HEK293T (cell line): ENCODE measurements around the gene PUDP.

Source experiments
- CTCF ChIA-PET: fragments of 350-600 bp; formaldehyde crosslinking; extraction: SDS; loops from one replicate; lab custom pipeline; 2021; ENCODE audit warnings: antibody characterized with exemption, inconsistent platforms; lab: Yijun Ruan, JAX
- POLR2A ChIA-PET: fragments of 350-600 bp; formaldehyde crosslinking; extraction: SDS; loops from one replicate; lab custom pipeline; 2020; ENCODE audit warnings: antibody characterized with exemption, inconsistent platforms; lab: Yijun Ruan, JAX
- DNase-seq: peaks from one replicate; pipeline ENCODE4 v3.0.0; 2012; ENCODE audit warnings: mixed read lengths; ENCODE audit errors: extremely low spot score
- ARNT ChIP-seq: fragments of 450-650 bp; IDR thresholded peaks from 2 replicates; pipeline ENCODE4 v1.6.1; 2017; ENCODE audit warnings: mild to moderate bottlenecking
- BHLHE40 ChIP-seq: fragments of 450-650 bp; IDR thresholded peaks from 2 replicates; pipeline ENCODE4 v1.6.1; 2016; ENCODE audit warnings: mild to moderate bottlenecking, moderate library complexity, borderline replicate concordance
- CTBP1 ChIP-seq: fragments of 450-650 bp; IDR thresholded peaks from 2 replicates; pipeline ENCODE4 v1.6.1; 2016; ENCODE audit warnings: borderline replicate concordance
- ELF4 ChIP-seq: fragments of 450-650 bp; IDR thresholded peaks from 2 replicates; pipeline ENCODE4 v1.6.1; 2017; ENCODE audit warnings: antibody characterized with exemption
- FOXA1 ChIP-seq: fragments of 450-650 bp; IDR thresholded peaks from 2 replicates; pipeline ENCODE4 v1.6.1; 2016; ENCODE audit warnings: mild to moderate bottlenecking
- FOXK2 ChIP-seq: fragments of 450-650 bp; IDR thresholded peaks from 2 replicates; pipeline ENCODE4 v1.6.1; 2016; ENCODE audit warnings: mild to moderate bottlenecking
- FOXM1 ChIP-seq: fragments of 450-650 bp; IDR thresholded peaks from 2 replicates; pipeline ENCODE4 v1.6.1; 2017; ENCODE audit warnings: mild to moderate bottlenecking, borderline replicate concordance
- HDGF ChIP-seq: fragments of 450-650 bp; IDR thresholded peaks from 2 replicates; pipeline ENCODE4 v1.6.1; 2017; ENCODE audit warnings: antibody characterized with exemption, borderline replicate concordance
- L3MBTL2 ChIP-seq: fragments of 450-650 bp; conservative IDR thresholded peaks from 2 replicates; pipeline ENCODE4 v1.6.1; 2016; ENCODE audit warnings: mild to moderate bottlenecking
- LEF1 ChIP-seq: fragments of 450-650 bp; IDR thresholded peaks from 2 replicates; pipeline ENCODE4 v1.6.1; 2017; ENCODE audit warnings: mild to moderate bottlenecking, borderline replicate concordance
- NFRKB ChIP-seq: fragments of 450-650 bp; IDR thresholded peaks from 2 replicates; pipeline ENCODE4 v1.6.1; 2016; ENCODE audit warnings: mild to moderate bottlenecking, moderate library complexity
- PKNOX1 ChIP-seq: fragments of 450-650 bp; IDR thresholded peaks from 2 replicates; pipeline ENCODE4 v1.6.1; 2016
- SP1 ChIP-seq: fragments of 450-650 bp; IDR thresholded peaks from 2 replicates; pipeline ENCODE4 v1.6.1; 2017
- SUZ12 ChIP-seq: fragments of 450-650 bp; IDR thresholded peaks from 2 replicates; pipeline ENCODE4 v1.6.1; 2016; ENCODE audit warnings: mild to moderate bottlenecking
- TARDBP ChIP-seq: fragments of 450-650 bp; IDR thresholded peaks from 2 replicates; pipeline ENCODE4 v1.6.1; 2016
- ZNF384 ChIP-seq: fragments of 450-650 bp; IDR thresholded peaks from 2 replicates; pipeline ENCODE4 v1.6.1; 2016

Gene PUDP

GRCh38 chrX:7093305-7093704 is 54.6 kb downstream of the PUDP start:
- TF ChIP-seq LEF1 (no peak), ARNT (no peak), ELF4 (no peak), HDGF (no peak), L3MBTL2 (no peak), TARDBP (no peak), FOXA1 (no peak), PKNOX1 (no peak), SP1 (no peak), CTBP1 (no peak), NFRKB (no peak), FOXM1 (no peak)
- no peak for DNase-seq
- ChIA-PET CTCF (no interaction called here), POLR2A (no interaction called here)

GRCh38 chrX:7092543-7092942 is 55.4 kb downstream of the PUDP start:
- TF ChIP-seq FOXK2 (no peak), ELF4 (no peak), TARDBP (no peak), LEF1 (no peak), PKNOX1 (no peak), ZNF384 (no peak), HDGF (no peak), SP1 (no peak), L3MBTL2 (no peak), FOXM1 (no peak), ARNT (no peak)
- POLR2A ChIA-PET: no interaction called here
- CTCF ChIA-PET: no interaction called here
- DNase-seq: no peak

DNA sequence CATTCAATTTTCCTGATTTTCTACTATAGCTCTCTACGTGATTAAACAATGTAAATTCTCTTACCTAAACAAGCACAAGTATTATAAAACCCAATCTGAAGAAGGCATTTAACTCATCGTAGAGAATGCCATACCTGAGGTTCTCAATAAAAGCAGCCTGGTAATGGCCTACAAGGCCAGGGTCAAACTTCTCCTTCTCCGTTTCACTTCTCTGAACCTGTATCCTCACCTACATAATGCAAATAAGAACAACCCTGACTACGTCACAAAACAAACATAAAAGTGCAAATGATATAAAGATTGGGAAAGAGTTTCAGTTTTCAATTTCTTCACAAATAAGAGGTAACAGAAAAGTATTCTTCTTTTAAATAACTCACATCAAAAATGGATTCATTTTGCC is 56.0 kb downstream of the PUDP start:
- ChIA-PET POLR2A (no interaction called here), CTCF (no interaction called here)
- DNase-seq: no peak
- no peak for TF ChIP-seq FOXK2
- TF ChIP-seq BHLHE40: no peak
- no peak for TF ChIP-seq SUZ12
- TF ChIP-seq ARNT: no peak
- TF ChIP-seq PKNOX1: no peak
- TF ChIP-seq CTBP1: no peak
- TF ChIP-seq FOXM1: no peak

DNA sequence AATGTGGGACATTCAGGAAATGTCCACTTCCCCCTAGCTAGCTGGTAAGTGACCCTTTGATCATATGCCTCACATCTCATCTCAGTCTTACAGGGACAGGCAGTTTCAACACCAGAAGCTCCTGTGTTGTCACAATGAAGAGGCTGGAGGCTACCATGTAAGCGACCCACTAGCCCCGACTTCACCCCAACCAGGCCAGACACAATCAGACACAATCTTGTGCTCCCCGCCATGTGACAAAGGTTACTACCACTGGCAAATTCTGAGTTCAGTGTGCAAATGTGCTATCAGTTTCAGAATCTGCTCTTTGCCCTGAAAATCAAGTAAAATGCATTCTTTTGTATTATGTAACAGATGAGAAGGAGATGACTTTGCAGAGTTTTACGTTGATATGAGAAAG is 57.3 kb downstream of the PUDP start:
- TF ChIP-seq ZNF384: no peak
- no peak for TF ChIP-seq L3MBTL2
- TF ChIP-seq PKNOX1: no peak
- no peak for TF ChIP-seq SP1
- TF ChIP-seq ARNT: no peak
- TF ChIP-seq FOXM1: no peak
- no peak for TF ChIP-seq LEF1
- TF ChIP-seq FOXA1: no peak
- TF ChIP-seq FOXK2: no peak
- no peak for TF ChIP-seq BHLHE40
- no peak for TF ChIP-seq HDGF
- no peak for TF ChIP-seq SUZ12
- TF ChIP-seq NFRKB: no peak
- TF ChIP-seq TARDBP: no peak
- TF ChIP-seq ELF4: no peak
- no peak for TF ChIP-seq CTBP1
- no peak for DNase-seq
- POLR2A ChIA-PET: no interaction called here
- CTCF ChIA-PET: no interaction called here

DNA sequence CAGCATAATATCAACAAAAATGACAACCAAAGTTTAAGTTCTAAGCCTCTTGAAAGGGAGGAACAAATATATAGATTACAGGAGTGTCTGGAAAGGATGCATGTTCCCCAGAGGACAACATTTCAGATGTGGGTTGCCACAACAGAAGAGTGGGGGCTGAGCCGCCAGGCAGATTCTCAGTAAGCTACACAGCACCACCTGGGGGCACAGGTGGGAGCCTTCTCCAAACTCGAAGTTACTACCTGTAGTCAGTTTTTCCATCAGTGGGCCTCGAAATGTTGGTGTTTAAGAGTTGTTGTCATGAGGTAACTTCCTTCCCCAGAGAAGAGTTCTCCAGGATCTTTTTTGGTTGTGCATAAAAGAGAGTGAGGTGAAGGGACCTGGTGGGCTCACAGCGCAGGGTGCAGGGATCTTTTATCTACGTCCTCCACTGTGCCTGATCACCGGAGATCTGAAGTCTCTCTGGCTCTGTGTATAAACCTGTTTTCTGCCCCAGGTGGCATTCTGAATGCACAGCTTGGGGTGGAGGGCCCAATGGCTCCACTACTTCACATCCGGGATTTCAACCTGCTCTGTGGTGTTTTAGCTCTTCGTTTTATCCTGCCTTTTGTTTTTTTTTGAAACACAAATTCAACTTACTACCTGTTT is 58.9 kb downstream of the PUDP start:
- CTCF ChIA-PET: no interaction called here
- TF ChIP-seq SUZ12 (no peak), LEF1 (no peak), FOXK2 (no peak)
- POLR2A ChIA-PET: no interaction called here
- no peak for DNase-seq

DNA sequence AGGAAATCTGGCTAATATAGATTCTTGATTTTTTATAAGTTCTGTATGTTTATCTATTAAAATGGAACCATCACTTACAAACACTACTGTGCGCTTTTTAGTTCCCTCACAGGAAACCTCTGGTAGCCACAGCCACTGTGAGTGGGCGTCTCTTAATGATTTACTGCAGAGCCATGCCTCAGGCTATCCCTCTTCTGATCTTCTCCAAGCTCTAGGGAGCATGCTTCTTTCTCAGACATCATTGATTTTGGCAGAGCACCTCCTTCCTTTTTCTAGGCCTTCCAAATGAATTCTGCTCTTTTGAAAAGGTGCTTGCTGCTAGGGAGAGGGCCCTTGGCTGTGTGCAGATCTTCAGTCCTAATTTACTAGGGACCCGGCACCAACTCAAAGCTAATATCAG is 61.6 kb downstream of the PUDP start:
- DNase-seq: no peak
- no peak for TF ChIP-seq CTBP1
- TF ChIP-seq SP1: no peak
- TF ChIP-seq ELF4: no peak
- TF ChIP-seq ARNT: no peak
- TF ChIP-seq HDGF: no peak
- no peak for TF ChIP-seq NFRKB
- no peak for TF ChIP-seq BHLHE40
- TF ChIP-seq PKNOX1: no peak
- no peak for TF ChIP-seq ZNF384
- TF ChIP-seq FOXK2: no peak
- no peak for TF ChIP-seq FOXM1
- TF ChIP-seq LEF1: no peak
- TF ChIP-seq L3MBTL2: no peak
- no peak for TF ChIP-seq FOXA1
- no peak for TF ChIP-seq TARDBP
- TF ChIP-seq SUZ12: no peak
- POLR2A ChIA-PET: no interaction called here
- CTCF ChIA-PET: no interaction called here
